Gastroesophageal sphincter (tissue), 4 donors: Measurements from ENCODE around the gene OR7A5. TPM values are rescaled to one million over a fixed set of nuclear protein-coding genes. Genes with fewer than 3 reads are reported as not detected.

Experiments used
- ATAC-seq: fragments of 150-250 bp; one replicate; pipeline ENCODE4 v1.9.1; 2016; ENCODE audit warnings: mild to moderate bottlenecking, moderate library complexity
- H3K27ac ChIP-seq, 4 donors: fragments of 200-600 bp; sonication (generic) in 3 of 4; 1 replicate in 3 of 4; 2 replicates in 1 of 4; pipeline ENCODE4 v1.5.1; 2016 to 2019
- H3K27me3 ChIP-seq: fragments of 200-600 bp; sonication (generic); one replicate; pipeline ENCODE4 v1.5.1; 2019
- H3K36me3 ChIP-seq, 2 donors: fragments of 200-600 bp; sonication (generic); one replicate each; pipeline ENCODE4 v1.5.1; 2019; ENCODE audit warnings: control low read depth in 1 of 2
- H3K4me1 ChIP-seq, 3 donors: fragments of 200-600 bp; sonication (generic); 1 replicate in 2 of 3; 2 replicates in 1 of 3; pipeline ENCODE4 v1.5.1; 2016 to 2019; ENCODE audit warnings: control low read depth in 2 of 3
- H3K4me3 ChIP-seq, 2 donors: fragments of 200-600 bp; sonication (generic); one replicate each; pipeline ENCODE4 v1.5.1; 2019; ENCODE audit warnings: mild to moderate bottlenecking in 1 of 2, moderate library complexity in 1 of 2
- H3K9me3 ChIP-seq, 3 donors: fragments of 200-600 bp; sonication (generic); one replicate each; pipeline ENCODE4 v1.5.1; 2017 to 2019; ENCODE audit warnings: control low read depth in 2 of 3
- EP300 ChIP-seq: sonication (generic); formaldehyde crosslinking; IDR thresholded peaks from one replicate; pipeline ENCODE4 v1.6.1; 2017; ENCODE audit warnings: antibody characterized with exemption, mild to moderate bottlenecking
- POLR2A ChIP-seq, 2 donors: fragments of 450-650 bp; IDR thresholded peaks; one replicate each; pipeline ENCODE4 v1.6.1; 2017; ENCODE audit warnings: antibody characterized with exemption in 2 of 2, mild to moderate bottlenecking in 2 of 2, moderate library complexity in 1 of 2
- POLR2AphosphoS5 ChIP-seq: sonication (generic); formaldehyde crosslinking; IDR thresholded peaks from one replicate; pipeline ENCODE4 v1.6.1; 2017; ENCODE audit warnings: antibody characterized with exemption
- WGBS, 2 donors: methylation state at CpG; one replicate each; pipeline ENCODE4 v1.1.5; 2018; ENCODE audit warnings: low coverage in 1 of 2; 5-methylcytosine and 5-hydroxymethylcytosine counted together
- total RNA-seq, 4 donors: library from RNA; depleted of rRNA; stranded (reverse); fragments of >200 nt; gene quantifications; one replicate each; pipeline ENCODE4 v1.1.0, GENCODE V29; 2016
- TF ChIP-seq, protein P1 (sequence below), 4 experiments: fragments of 200-600 bp in 2 of 4; fragments of 450-650 bp in 2 of 4; sonication (generic) in 1 of 4; IDR thresholded peaks; one replicate each; pipeline ENCODE4 v1.5.1; 2017 to 2019; ENCODE audit warnings: antibody characterized with exemption in 4 of 4, mild to moderate bottlenecking in 2 of 4, moderate library complexity in 2 of 4

OR7A5 gene
- total RNA-seq, 4 donors from 2014 or later = not detected

DNA sequence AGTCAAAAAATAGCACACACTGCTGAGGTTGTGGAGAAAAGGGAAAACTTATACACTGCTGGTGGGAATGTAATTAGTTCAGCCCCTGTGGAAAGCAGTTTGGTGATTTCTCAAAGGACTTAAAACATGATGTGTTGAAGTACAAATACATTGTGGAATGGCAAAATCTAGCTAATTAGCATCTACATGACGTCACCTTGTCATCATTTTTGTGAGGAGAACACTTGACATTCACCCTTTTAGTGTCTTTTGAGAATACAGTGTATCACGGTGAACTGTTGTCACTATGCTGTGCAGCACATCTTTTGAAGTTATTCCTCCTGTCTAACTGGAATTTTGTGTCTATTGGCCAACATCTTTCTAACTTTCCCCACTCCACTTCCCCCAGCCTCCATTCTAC is 8.2 kb upstream of the OR7A5 start:
- Histone ChIP-seq H3K27ac (no peak overlapping the region), H3K36me3 (no peaks in the 10 kb centered on the region), H3K4me1 (no peaks in the 10 kb centered on the region), H3K27me3 (peaks cover 34% of the 10 kb centered on the region), H3K4me3 (no peak overlapping the region), H3K9me3 (peaks cover 0 to 4% (median 0%) of the 10 kb centered on the region in 3 donors)
- WGBS, 2 donors = 47 to 49% methylated on average over 2 of the region's 2 CpGs
- TF ChIP-seq POLR2AphosphoS5 = no peak
- no peak for TF ChIP-seq EP300
- TF ChIP-seq POLR2A (IDR thresholded peaks at IDR 0.05) = no peak
- TF ChIP-seq, protein P1, sequence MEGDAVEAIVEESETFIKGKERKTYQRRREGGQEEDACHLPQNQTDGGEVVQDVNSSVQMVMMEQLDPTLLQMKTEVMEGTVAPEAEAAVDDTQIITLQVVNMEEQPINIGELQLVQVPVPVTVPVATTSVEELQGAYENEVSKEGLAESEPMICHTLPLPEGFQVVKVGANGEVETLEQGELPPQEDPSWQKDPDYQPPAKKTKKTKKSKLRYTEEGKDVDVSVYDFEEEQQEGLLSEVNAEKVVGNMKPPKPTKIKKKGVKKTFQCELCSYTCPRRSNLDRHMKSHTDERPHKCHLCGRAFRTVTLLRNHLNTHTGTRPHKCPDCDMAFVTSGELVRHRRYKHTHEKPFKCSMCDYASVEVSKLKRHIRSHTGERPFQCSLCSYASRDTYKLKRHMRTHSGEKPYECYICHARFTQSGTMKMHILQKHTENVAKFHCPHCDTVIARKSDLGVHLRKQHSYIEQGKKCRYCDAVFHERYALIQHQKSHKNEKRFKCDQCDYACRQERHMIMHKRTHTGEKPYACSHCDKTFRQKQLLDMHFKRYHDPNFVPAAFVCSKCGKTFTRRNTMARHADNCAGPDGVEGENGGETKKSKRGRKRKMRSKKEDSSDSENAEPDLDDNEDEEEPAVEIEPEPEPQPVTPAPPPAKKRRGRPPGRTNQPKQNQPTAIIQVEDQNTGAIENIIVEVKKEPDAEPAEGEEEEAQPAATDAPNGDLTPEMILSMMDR (IDR thresholded peaks at IDR 0.05) = no peak
- no peak for ATAC-seq

DNA sequence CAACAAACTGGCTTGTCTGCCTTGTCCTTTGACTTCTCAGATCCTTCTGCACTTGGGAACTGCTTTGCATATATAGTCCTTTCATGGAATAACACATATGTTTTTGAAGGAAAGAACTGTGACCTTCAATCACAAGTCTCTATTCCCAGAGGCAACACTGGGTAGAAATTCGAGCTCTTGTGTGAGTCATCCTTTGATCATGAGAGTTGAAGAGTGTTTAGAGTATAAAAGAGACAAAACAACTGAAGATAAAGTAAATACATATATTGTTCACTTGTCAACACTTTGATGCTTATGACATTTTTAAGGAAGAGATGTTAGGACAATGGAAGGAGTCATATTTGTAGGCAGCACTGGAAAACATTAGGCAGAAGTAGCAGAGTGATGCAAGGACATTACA is 5.2 kb upstream of the OR7A5 start:
- TF ChIP-seq POLR2A (IDR thresholded peaks at IDR 0.05) = no peak
- no peak for TF ChIP-seq POLR2AphosphoS5
- no peak for TF ChIP-seq EP300
- TF ChIP-seq, protein P1 (IDR thresholded peaks at IDR 0.05) = no peak
- peaks cover 0 to 4% (median 0%) of the 10 kb centered on the region in 3 donors for H3K9me3 ChIP-seq
- H3K4me3 ChIP-seq = no peak overlapping the region
- ATAC-seq = no peak
- no peaks in the 10 kb centered on the region for H3K36me3 ChIP-seq
- peaks cover 23% of the 10 kb centered on the region for H3K27me3 ChIP-seq
- no peaks in the 10 kb centered on the region for H3K4me1 ChIP-seq
- WGBS, 2 donors = 43% methylated on average over 1 of the region's 1 CpG; no CpG with 5 or more reads in 1 of the 2 donors
- no peak overlapping the region for H3K27ac ChIP-seq

DNA sequence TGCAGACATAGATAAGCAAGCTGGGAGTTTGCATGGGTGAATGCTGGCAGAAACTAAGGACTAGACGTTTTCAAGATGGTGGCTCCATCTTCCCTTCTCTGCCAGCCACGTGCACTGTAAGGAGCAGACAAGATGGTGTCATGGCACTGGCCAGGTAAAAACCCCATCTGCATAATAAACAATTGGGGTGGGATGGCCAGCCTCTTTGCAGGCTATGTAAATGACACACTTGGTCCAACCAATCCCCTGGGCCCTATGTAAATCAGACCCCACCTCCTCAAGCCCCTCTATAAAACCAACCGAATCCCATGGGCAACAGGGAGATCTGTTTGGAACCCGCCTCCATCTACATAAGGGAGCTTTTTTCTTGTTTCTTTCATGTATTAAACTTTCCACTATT is 2.4 kb upstream of the OR7A5 start:
- WGBS, 2 donors = 71 to 75% methylated on average over 3 to 4 of the region's 4 CpGs
- Histone ChIP-seq H3K36me3 (no peaks in the 10 kb centered on the region), H3K27ac (no peak overlapping the region), H3K9me3 (peaks cover 0 to 4% (median 0%) of the 10 kb centered on the region in 3 donors), H3K27me3 (peaks cover 9% of the 10 kb centered on the region), H3K4me3 (no peak overlapping the region), H3K4me1 (no peaks in the 10 kb centered on the region)
- ATAC-seq = no peak
- TF ChIP-seq, protein P1 (IDR thresholded peaks at IDR 0.05) = no peak
- no peak for TF ChIP-seq POLR2A (IDR thresholded peaks at IDR 0.05)
- TF ChIP-seq POLR2AphosphoS5 = no peak
- no peak for TF ChIP-seq EP300

DNA sequence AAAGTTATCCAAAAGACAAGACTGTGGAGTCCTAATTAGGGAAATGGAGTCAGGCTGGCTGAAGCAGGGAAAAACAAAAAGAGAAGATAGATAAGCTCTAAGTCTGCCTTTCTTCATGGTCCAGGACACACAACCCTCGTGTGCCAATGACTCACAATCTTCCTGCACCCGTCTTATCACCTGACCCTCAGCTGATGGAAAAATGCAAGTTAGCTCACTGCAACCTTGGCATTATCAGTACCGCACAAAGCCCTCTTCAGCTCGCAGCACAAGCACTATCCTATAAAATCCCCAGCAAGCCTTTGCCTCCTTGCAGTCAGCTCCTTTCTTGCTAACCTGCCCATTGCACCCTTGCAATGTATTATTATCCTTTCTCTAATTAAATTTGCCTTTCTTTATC is 4.3 kb downstream of the OR7A5 start:
- Histone ChIP-seq H3K27ac (no peak overlapping the region), H3K4me3 (no peak overlapping the region), H3K36me3 (no peaks in the 10 kb centered on the region), H3K9me3 (peaks cover 0 to 3% (median 0%) of the 10 kb centered on the region in 3 donors), H3K27me3 (peaks cover 14% of the 10 kb centered on the region), H3K4me1 (no peaks in the 10 kb centered on the region)
- no peak for ATAC-seq
- TF ChIP-seq, protein P1 (IDR thresholded peaks at IDR 0.05) = no peak
- TF ChIP-seq POLR2AphosphoS5 (no peak), POLR2A (IDR thresholded peaks at IDR 0.05) (no peak), EP300 (no peak)
- 41 to 73% methylated on average over 4 of the region's 4 CpGs for WGBS, 2 donors

DNA sequence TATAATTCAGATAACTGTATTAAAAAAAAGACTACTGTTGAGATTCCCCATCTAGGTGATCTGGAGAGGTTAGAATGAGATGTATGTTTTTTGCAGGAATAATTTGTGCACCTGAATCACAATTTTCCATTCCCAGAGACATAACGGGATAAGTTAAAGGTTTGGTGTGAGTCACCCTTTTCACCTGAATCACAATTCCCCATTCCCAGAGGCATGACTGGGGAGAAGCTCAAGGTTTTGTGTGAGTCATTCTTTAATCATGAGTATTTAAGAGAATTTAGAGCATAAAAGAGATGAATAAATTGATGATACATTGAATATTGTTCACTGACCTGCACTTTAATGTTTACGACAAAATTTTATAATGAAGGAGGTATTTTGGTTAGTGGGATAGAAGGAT is 9.0 kb downstream of the OR7A5 start:
- Histone ChIP-seq H3K27ac (no peak overlapping the region), H3K36me3 (no peaks in the 10 kb centered on the region), H3K4me3 (no peak overlapping the region), H3K27me3 (peaks cover 36% of the 10 kb centered on the region), H3K4me1 (no peaks in the 10 kb centered on the region), H3K9me3 (peaks cover 0 to 11% (median 0%) of the 10 kb centered on the region in 3 donors)
- TF ChIP-seq POLR2AphosphoS5 (no peak), EP300 (no peak), POLR2A (IDR thresholded peaks at IDR 0.05) (no peak)
- TF ChIP-seq, protein P1 (IDR thresholded peaks at IDR 0.05) = no peak
- whole genome bisulfite sequencing, 2 donors = 83 to 94% methylated on average over 2 of the region's 2 CpGs
- ATAC-seq = no peak
